GM21723 (cell line): Measurements from ENCODE around the gene NRXN3.

Experiments
- ATAC-seq: cut with Tn5 transposase; IDR thresholded peaks from one replicate; pipeline ENCODE4 v1.9.1; 2021; ENCODE audit warnings: mild to moderate bottlenecking, moderate library complexity; ENCODE audit not compliant: unreplicated experiment

Gene NRXN3

GRCh38 chr14:78785265-78785664 is 615.1 kb downstream of the NRXN3 start:
- ATAC-seq = no peak

DNA sequence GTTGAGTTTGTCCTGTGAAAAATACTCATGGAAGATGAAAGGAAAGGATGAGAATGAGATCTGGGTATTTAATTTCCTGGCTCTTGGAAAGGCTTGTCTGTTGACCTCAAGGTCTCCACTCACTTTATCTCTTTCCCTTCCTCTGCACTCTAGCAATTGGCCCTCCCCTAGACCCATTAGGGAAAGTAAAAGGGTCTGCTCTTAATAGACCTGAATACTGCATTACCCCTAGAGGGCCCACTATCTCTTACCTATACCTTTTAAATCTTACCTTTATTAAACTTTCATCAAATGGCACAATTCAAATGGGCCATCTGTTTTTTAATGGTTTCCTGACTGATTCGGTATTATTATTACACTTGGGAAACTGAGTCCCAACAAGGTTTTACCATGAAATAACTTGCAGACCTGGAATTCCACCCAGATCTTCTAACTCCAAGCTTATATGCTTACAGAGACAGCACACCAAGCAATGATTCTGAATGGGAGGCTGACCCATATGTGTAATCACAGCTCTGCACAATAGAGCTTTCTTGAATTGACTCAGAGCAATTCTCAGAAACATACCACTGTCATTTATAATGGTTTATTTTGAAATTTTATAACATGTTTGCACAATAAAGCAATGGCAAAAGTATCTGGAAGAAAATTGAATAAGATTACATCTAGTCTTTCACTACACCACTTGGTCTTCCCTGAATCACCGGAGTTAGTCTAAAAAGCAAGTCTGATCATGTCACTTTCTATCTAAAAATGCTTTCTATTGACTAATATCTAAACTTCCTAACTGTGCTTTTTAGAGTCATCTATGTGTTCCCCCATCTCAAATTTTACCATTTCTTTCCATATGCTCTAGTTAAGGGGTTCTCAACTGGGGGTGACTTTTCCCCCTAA is 618.5 kb downstream of the NRXN3 start:
- ATAC-seq = no peak

DNA sequence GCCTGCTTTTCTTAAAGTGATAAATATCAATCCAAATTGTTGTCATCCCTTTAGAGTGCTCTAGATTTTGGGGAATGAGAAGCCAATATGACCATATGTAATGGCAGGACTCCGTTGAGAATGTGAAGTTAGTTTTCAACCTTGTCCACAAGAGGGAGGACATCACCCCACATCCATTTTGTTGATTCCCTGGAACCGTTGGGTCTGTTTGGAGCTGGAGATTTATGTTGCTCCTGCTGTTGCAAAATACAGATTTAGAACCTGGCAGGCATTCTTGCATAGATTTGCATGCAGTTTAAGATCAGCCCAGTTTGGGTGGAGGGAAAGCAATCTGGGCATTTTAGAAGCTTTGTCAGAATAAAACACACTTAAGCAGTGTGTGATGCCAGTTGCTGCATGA is 620.1 kb downstream of the NRXN3 start:
- ATAC-seq = no peak

- no peak for ATAC-seq
These were observed 628.6 kb downstream of the NRXN3 start for GRCh38 chr14:78798757-78799156.

GRCh38 chr14:78805570-78805969 is 635.4 kb downstream of the NRXN3 start:
- no peak for ATAC-seq

DNA sequence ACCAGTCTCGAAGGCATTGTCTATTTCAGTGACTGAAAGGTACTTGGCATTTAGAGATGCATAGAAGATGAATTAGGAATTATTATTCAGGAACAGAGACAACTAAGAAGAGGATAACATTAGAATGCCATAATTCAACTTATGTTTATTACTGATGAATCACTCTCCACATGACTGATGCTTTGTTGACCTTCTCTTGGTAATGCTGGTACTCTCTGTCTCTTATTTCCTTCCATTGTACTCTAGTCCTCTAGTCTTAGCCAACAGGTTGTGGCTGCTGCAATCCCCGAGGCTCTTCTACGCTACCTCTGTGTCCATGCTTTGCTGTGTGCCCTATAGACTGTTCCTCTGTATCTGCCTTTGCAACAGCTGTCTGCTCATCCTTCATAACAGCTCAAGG is 652.9 kb downstream of the NRXN3 start:
- ATAC-seq = no peak

DNA sequence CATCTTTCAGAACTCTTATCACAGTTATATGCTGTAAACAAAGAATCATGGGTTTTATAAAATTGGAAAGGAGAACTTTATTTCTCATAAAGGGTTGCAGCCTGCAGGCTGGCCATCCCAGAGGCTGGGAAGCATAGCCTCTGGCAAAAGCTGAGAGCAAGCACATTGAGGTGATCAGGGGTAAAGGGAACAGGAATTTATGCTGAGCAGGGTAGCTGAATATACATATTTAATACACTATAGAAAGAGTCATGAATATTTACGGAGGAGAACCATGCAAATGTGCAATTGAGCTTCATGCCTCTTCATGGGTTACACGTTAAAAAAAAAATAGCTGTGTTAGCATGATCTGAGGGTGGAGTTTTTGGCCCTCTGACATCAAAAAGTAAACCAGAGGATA is 653.3 kb downstream of the NRXN3 start:
- no peak for ATAC-seq

DNA sequence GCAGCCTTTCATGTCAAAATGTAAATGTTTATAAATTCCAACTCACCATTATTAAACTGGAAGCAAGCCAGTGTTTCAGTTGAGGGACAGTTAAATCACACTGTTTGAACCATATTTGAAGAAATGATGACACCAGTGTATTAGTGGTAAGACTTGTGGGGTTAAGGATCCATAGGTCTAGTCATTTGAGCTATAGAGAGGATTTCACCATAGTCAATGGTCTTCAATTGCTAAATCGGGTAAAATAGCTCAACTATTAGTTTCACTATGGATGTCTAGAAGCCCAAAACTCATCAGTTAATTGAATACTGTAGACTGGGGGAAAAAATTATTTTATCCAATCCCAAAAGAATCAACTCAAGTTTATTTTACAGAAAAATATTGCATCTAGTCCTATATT is 659.1 kb downstream of the NRXN3 start:
- ATAC-seq = no peak

GRCh38 chr14:78834766-78835451 is 664.7 kb downstream of the NRXN3 start:
- ATAC-seq = no peak

GRCh38 chr14:78835909-78836308 is 665.7 kb downstream of the NRXN3 start:
- no peak for ATAC-seq

- ATAC-seq = peak; percentile 73
These were observed 666.6 kb downstream of the NRXN3 start for GRCh38 chr14:78836777-78837176.

GRCh38 chr14:78838959-78839358 is 668.8 kb downstream of the NRXN3 start:
- no peak for ATAC-seq

- ATAC-seq = no peak
These were observed 670.7 kb downstream of the NRXN3 start for GRCh38 chr14:78840898-78841297.

- no peak for ATAC-seq
These were observed 677.6 kb downstream of the NRXN3 start for GRCh38 chr14:78847801-78848200.

DNA sequence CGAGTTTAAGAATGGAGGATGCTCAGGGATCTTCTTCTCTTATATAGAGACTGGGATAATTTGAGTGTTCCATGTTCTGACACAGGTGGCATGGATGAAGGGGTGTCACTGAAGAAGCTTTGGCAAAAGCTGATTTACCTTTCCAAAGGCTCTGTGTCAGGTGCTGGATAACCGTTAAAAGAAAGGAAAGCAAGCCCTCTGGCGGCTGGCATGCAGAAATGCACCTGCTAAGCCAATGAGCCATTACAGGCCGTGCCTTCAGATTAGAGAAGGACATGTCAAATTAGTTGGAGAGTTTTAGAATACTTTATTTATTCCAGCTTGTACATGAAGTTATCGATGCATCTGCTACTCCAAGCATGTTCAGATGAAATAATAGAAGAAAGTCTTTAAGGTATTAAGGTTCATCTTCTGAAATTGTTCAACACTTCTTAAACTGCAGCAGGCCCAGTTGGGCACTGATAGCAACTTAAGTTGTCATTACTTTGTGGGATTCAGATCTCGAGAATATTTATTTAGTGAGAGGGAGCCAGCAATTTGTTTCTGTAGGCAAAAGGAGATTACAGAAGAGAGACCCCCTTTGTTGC is 678.2 kb downstream of the NRXN3 start:
- peak; percentile 90 for ATAC-seq

DNA sequence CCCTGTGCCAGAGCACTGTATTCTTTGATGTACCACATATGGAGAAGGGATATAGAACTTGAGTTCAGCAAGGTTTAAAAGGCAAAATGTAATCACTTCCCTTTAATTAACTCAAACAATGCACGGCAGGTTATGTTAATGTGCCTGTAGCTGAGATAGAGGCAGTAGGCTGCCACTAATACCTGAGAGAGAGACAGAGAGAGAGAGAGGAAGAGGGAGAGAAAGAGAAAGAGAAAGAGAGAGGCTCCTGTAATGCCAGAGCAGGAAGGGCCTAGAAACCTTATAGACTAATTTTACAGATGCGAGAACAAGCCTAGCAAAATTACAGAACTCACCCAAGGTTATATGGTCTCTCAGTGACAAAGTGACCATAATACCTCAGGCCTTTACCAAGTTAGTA is 679.8 kb downstream of the NRXN3 start:
- ATAC-seq = no peak

- no peak for ATAC-seq
These were observed 681.0 kb downstream of the NRXN3 start for GRCh38 chr14:78851189-78851588.

DNA sequence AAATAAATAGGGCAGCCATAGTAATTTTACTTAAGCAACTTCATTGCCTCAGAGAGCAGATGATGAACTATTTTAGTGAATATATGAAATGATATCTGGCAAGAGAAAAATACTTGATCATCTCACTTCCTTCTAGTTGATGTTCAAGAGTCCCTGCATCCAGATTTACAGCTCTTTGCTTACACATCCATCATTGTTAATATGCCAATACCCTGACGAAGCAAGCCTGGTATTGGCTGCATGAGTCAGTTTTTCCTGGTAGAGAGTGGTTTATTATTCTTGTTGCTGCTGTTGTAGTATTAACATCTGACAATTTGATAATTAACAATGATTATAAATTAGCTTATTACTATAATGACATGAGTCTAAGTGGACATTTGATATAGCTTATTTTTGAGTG is 681.9 kb downstream of the NRXN3 start:
- ATAC-seq = no peak

- no peak for ATAC-seq
These were observed 687.8 kb downstream of the NRXN3 start for GRCh38 chr14:78857974-78858373.

DNA sequence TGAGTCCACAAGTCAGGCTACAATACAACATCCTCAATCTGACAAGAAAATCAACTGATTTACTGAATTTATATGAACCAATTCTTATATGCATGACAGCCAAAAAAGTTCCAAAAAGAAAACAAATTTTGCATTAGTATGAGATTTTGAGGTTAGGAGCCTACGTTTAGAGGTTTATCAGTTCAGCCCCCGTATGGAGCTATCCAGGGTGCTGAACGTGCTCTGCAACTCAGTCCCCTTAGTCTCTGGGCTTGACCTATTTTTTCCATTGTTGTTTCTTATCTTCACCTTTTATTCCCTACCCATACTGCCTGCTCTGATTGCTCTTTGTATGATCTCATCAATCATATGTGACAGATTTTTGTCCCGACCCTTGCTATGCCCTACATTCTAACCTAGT is 693.0 kb downstream of the NRXN3 start:
- no peak for ATAC-seq

DNA sequence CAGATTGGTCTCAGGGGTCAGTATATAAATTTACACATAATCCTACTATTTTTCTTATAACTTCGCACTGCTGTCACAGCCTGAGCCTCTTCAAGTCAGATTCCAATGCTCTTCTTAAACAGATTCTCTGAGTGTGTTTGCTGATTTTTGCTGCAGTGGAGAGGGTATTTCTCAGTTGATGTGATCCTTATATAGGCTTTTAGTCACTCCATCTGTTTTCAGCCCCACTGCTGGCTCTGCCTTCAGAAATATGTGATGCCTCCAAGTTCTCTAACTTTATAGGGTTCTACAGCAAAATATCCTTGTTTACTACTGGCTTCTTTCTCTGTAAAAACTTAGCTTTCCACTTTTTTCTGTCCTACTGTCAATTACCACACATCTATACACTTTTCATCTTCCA is 702.7 kb downstream of the NRXN3 start:
- no peak for ATAC-seq

DNA sequence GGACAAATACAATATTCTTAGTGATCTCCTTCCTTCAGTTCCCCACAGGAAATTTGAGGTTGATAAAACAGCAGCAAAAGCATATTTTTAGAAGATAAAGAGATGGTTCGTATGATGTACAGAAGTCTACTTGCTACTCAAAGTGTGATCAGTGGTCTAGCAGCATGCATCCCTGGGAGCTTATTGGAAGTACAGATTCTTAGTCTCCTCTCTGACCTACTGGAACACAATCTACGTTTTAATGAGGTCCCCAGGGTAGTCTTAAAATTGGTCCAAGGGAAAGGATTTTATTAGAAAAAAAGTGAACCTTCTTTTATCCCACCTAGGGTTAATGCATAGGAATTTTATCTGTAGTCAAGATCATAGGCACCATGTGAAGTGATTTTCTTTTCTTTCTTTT is 703.4 kb downstream of the NRXN3 start:
- no peak for ATAC-seq
